ENCODE data around the gene TEAD1.

DNA sequence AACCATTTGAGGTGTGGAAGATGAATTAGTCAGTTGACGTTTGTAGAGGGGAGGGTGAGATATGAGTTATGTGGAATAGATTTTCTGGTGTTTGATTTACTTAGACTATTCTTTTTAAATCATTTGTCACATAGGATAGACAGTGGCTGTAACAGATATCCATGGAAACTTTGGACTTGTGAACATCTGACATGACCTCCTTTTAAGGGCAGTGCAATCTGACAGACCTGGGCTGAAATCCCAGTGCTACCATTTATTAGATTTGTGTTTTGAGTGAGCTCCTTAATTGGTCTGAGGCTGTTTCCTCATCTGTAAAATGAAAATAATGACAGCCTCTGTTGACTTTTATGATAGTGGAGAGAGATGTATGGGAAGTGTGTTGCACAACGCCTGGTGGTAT, 159.9 kb downstream of the TEAD1 start:
- TF ChIP-seq, protein P1, sequence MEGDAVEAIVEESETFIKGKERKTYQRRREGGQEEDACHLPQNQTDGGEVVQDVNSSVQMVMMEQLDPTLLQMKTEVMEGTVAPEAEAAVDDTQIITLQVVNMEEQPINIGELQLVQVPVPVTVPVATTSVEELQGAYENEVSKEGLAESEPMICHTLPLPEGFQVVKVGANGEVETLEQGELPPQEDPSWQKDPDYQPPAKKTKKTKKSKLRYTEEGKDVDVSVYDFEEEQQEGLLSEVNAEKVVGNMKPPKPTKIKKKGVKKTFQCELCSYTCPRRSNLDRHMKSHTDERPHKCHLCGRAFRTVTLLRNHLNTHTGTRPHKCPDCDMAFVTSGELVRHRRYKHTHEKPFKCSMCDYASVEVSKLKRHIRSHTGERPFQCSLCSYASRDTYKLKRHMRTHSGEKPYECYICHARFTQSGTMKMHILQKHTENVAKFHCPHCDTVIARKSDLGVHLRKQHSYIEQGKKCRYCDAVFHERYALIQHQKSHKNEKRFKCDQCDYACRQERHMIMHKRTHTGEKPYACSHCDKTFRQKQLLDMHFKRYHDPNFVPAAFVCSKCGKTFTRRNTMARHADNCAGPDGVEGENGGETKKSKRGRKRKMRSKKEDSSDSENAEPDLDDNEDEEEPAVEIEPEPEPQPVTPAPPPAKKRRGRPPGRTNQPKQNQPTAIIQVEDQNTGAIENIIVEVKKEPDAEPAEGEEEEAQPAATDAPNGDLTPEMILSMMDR (IDR thresholded peaks at IDR 0.05; ENCODE audit: low read length), result no peak
- TF ChIP-seq EZH2phosphoT487 (IDR thresholded peaks at IDR 0.05; ENCODE audit: low read length), result no peak
- TF ChIP-seq EZH2 (optimal IDR thresholded peaks at IDR 0.05; ENCODE audit: low read depth, low read length), result no peak
